Hematopoietic multipotent progenitor cell treated with erythropoietin and hydrocortisone succinate and interleukin-3 and kit ligand, for 8 days (in vitro differentiated cells): ENCODE results near the gene SPACDR.
A peak's percentile ranks its signal among the peaks of the same experiment; 100 is the strongest.

Experiments
- DNase-seq: peaks from one replicate; pipeline ENCODE4 v3.0.0-alpha.2; 2015

Gene SPACDR

DNA sequence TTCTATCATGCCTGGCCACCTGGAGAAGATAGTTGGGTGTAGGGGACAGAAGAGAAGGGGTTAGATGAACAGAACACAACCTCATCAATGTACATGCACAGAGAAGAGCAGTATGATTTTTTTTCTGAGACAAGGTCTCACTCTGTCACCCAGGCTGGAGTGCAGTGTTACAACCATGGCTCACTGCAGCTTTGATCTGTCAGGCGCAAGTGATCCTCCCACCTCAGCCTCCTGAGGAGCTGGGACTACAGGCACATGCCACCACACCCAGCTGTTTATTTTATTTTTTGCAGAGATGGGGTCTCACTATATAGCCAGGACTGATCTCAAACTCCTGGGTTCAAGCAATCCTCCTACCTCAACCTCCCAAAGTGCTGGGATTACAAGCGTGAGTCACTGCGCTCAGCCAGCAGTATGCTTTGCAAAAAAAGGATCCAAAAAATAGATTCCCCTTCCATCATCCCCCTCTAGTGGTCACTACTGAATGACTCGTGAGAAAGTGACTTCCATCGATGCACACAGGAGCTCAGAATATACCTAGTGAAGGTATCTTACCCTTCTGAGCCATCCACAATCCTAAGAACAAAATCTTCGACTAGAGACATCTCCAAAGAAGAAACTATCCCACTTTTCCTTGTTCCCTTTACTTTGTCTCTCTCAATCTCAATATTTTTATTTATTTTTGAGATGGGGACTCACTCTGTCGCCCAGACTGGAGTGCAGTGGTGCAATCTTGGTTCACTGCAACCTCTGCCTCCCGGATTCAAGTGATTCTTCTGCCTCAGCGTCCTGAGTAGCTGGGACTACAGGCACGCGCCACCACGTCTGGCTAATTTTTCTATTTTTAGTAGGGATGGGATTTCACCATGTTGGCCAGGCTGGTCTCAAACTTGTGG, 56.5 kb downstream of the SPACDR start:
- peak; percentile 67 for DNase-seq

DNA sequence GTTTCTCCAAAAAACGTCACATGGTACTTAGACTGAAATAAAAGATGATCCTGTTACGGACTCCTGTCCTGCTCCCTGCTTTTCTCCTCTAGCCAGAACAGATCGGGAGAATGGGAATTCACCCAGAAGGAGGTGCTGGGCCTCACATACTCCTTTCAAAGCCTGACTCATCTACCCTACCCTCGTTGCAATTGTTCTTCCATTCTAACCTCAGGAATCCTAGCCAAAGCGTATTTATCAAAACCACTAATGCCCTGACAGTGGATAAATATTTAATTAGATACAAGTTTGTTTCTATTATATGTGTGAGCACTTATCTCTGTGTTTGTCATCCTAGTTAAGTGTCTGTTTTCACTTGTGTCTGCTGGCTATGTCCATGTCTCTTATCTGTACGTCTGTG, 57.3 kb downstream of the SPACDR start:
- no peak for DNase-seq
